Endodermal cell (in vitro differentiated cells): Measurements from ENCODE around the gene AADACL2. TPM values are rescaled to one million over a fixed set of nuclear protein-coding genes. Genes with fewer than 3 reads are reported as not detected.

Experiments used
- DNase-seq: peaks from one replicate; pipeline ENCODE4 v3.0.0-alpha.2; 2017
- H3K27ac ChIP-seq: 2 replicates; pipeline ENCODE4 v1.5.1; 2013; ENCODE audit warnings: mild to moderate bottlenecking, low read depth, low read length, moderate library complexity
- H3K27me3 ChIP-seq: 2 replicates; pipeline ENCODE4 v1.6.1; 2013; ENCODE audit warnings: mild to moderate bottlenecking, low read length, moderate library complexity; ENCODE audit not compliant: insufficient read depth, control insufficient read depth, poor library complexity, severe bottlenecking
- H3K36me3 ChIP-seq: 2 replicates; pipeline ENCODE4 v1.7.0; 2013; ENCODE audit warnings: mild to moderate bottlenecking, low read length, moderate library complexity; ENCODE audit not compliant: control insufficient read depth, insufficient read depth
- H3K4me1 ChIP-seq: one replicate; pipeline ENCODE4 v1.7.0; 2013; ENCODE audit warnings: low read length; ENCODE audit not compliant: control insufficient read depth, insufficient read depth
- H3K4me3 ChIP-seq: 2 replicates; pipeline ENCODE4 v1.5.1; 2013; ENCODE audit warnings: mild to moderate bottlenecking, low read length, moderate library complexity
- H3K9ac ChIP-seq: 2 replicates; pipeline ENCODE4 v1.6.1; 2013; ENCODE audit warnings: mild to moderate bottlenecking, low read length, moderate library complexity; ENCODE audit not compliant: poor library complexity, severe bottlenecking; ENCODE audit errors: extremely low read depth
- H3K9me3 ChIP-seq: 2 replicates; pipeline ENCODE4 v1.6.1; 2013; ENCODE audit warnings: mild to moderate bottlenecking, low read length, moderate library complexity; ENCODE audit not compliant: control insufficient read depth
- H3K27ac Mint-ChIP-seq: 2 replicates; pipeline ENCODE4 v1.8.0; 2020; ENCODE audit warnings: mixed read lengths
- H3K27me3 Mint-ChIP-seq: 2 replicates; pipeline ENCODE4 v1.8.0; 2021; ENCODE audit warnings: mild to moderate bottlenecking, mixed read lengths; ENCODE audit not compliant: insufficient read depth
- H3K36me3 Mint-ChIP-seq: 2 replicates; pipeline ENCODE4 v1.8.0; 2020; ENCODE audit warnings: low read depth, mixed read lengths
- H3K4me1 Mint-ChIP-seq: 2 replicates; pipeline ENCODE4 v1.8.0; 2020; ENCODE audit warnings: mixed read lengths
- H3K4me3 Mint-ChIP-seq: 2 replicates; pipeline ENCODE4 v1.8.0; 2020; ENCODE audit warnings: mild to moderate bottlenecking, moderate library complexity, mixed read lengths
- H3K9me3 Mint-ChIP-seq: 2 replicates; pipeline ENCODE4 v1.8.0; 2020; ENCODE audit warnings: mild to moderate bottlenecking, mixed read lengths
- WGBS, 2 experiments: methylation state at CpG; one replicate each; pipeline versions ENCODE4 v1.1.5 to v1.1.7; 2013; ENCODE audit warnings: missing lambda C conversion rate in 2 of 2, mixed read lengths in 1 of 2; ENCODE audit not compliant: insufficient coverage in 1 of 2, insufficient read length in 1 of 2; 5-methylcytosine and 5-hydroxymethylcytosine counted together
- total RNA-seq, 2 donors: library from RNA; stranded (reverse); fragmentation: NEBNext Ultra II Directional in 1 of 2; extraction: Animal tissue kit (Norgen Biotek cat#: 25700) in 1 of 2; gene quantifications; 2 replicates in 1 of 2; 3 replicates in 1 of 2; pipeline ENCODE4 v1.2.1, GENCODE V29; 2021
- TF ChIP-seq, protein P1 (sequence below): fragments of 200-600 bp; sonication (generic); conservative IDR thresholded peaks from 2 replicates; pipeline ENCODE4 v1.5.0; 2021; ENCODE audit warnings: antibody characterized with exemption, mild to moderate bottlenecking

Gene AADACL2
- total RNA-seq, 2 donors from 2014 or later, result not detected

GRCh38 chr3:151768393-151768930 is 34.7 kb downstream of the AADACL2 start:
- H3K27ac Mint-ChIP-seq, result no peak overlapping the region
- H3K27ac ChIP-seq, result no peak overlapping the region
- DNase-seq, result no peak
- no peaks in the 10 kb centered on the region for H3K36me3 ChIP-seq
- no CpG with 5 or more reads among the region's 1 CpG for WGBS, 2 experiments
- H3K4me1 Mint-ChIP-seq, result peaks cover 2% of the 10 kb centered on the region
- H3K4me3 Mint-ChIP-seq, result no peak overlapping the region
- H3K27me3 ChIP-seq, result no peaks in the 10 kb centered on the region
- peaks cover 6% of the 10 kb centered on the region for H3K9me3 ChIP-seq
- H3K4me3 ChIP-seq, result no peak overlapping the region
- no peaks in the 10 kb centered on the region for H3K36me3 Mint-ChIP-seq
- H3K27me3 Mint-ChIP-seq, result no peaks in the 10 kb centered on the region
- TF ChIP-seq, protein P1, sequence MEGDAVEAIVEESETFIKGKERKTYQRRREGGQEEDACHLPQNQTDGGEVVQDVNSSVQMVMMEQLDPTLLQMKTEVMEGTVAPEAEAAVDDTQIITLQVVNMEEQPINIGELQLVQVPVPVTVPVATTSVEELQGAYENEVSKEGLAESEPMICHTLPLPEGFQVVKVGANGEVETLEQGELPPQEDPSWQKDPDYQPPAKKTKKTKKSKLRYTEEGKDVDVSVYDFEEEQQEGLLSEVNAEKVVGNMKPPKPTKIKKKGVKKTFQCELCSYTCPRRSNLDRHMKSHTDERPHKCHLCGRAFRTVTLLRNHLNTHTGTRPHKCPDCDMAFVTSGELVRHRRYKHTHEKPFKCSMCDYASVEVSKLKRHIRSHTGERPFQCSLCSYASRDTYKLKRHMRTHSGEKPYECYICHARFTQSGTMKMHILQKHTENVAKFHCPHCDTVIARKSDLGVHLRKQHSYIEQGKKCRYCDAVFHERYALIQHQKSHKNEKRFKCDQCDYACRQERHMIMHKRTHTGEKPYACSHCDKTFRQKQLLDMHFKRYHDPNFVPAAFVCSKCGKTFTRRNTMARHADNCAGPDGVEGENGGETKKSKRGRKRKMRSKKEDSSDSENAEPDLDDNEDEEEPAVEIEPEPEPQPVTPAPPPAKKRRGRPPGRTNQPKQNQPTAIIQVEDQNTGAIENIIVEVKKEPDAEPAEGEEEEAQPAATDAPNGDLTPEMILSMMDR, result no peak
- no peaks in the 10 kb centered on the region for H3K9me3 Mint-ChIP-seq
- H3K4me1 ChIP-seq, result no peaks in the 10 kb centered on the region
- no peak overlapping the region for H3K9ac ChIP-seq

DNA sequence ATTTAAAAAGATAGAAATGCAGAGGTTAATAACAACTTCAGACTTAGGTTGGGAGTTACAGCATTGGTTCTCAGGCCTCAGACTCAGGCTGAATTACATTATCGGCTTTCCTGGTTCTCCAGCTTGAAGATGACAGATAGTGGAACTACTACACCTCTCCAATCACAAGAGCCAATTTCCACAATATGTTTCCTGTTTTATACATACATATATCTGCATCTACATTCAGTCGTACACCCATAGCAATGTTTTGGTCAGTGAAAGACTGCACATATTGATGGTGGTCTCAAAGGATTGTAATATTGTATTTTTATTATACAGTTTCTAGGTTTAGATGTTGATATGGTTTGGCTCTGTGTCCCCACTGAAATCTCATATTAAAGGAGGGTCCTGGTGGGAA is 35.4 kb downstream of the AADACL2 start:
- no peak overlapping the region for H3K27ac Mint-ChIP-seq
- no peaks in the 10 kb centered on the region for H3K4me1 ChIP-seq
- no peaks in the 10 kb centered on the region for H3K36me3 Mint-ChIP-seq
- no peak overlapping the region for H3K4me3 Mint-ChIP-seq
- whole genome bisulfite sequencing, 2 experiments, result 98 to 100% methylated on average over 1 to 2 of the region's 2 CpGs
- H3K36me3 ChIP-seq, result no peaks in the 10 kb centered on the region
- DNase-seq, result no peak
- no peak overlapping the region for H3K27ac ChIP-seq
- TF ChIP-seq, protein P1, result no peak
- H3K9me3 ChIP-seq, result peaks cover 6% of the 10 kb centered on the region
- H3K4me3 ChIP-seq, result no peak overlapping the region
- peaks cover 2% of the 10 kb centered on the region for H3K4me1 Mint-ChIP-seq
- no peaks in the 10 kb centered on the region for H3K27me3 ChIP-seq
- no peak overlapping the region for H3K9ac ChIP-seq
- no peaks in the 10 kb centered on the region for H3K27me3 Mint-ChIP-seq
- H3K9me3 Mint-ChIP-seq, result no peaks in the 10 kb centered on the region

GRCh38 chr3:151770956-151771355 is 37.2 kb downstream of the AADACL2 start:
- Histone ChIP-seq H3K36me3 (no peaks in the 10 kb centered on the region), H3K4me3 (no peak overlapping the region), H3K9ac (no peak overlapping the region), H3K27ac (no peak overlapping the region), H3K27me3 (no peaks in the 10 kb centered on the region), H3K9me3 (no peaks in the 10 kb centered on the region), H3K4me1 (no peaks in the 10 kb centered on the region)
- no peaks in the 10 kb centered on the region for H3K27me3 Mint-ChIP-seq
- peaks cover 11% of the 10 kb centered on the region for H3K4me1 Mint-ChIP-seq
- H3K4me3 Mint-ChIP-seq, result no peak overlapping the region
- no peak for DNase-seq
- no peaks in the 10 kb centered on the region for H3K36me3 Mint-ChIP-seq
- TF ChIP-seq, protein P1, result no peak
- WGBS, 2 experiments, result 87 to 92% methylated on average over 4 of the region's 4 CpGs
- no peak overlapping the region for H3K27ac Mint-ChIP-seq
- no peaks in the 10 kb centered on the region for H3K9me3 Mint-ChIP-seq
